ENCODE data around the gene RBFA. TPM values are rescaled to one million over a fixed set of nuclear protein-coding genes. Genes with fewer than 3 reads are reported as not detected.

The RBFA gene
- total RNA-seq, 1 experiment from 2014 or later: 45.5 TPM

GRCh38 chr18:80037869-80038630, 3.8 kb downstream of the RBFA start:
- H3K36me3 ChIP-seq: peaks cover 21% of the 10 kb centered on the region
- no peaks in the 10 kb centered on the region for H3K27me3 ChIP-seq (replicated peaks)
- peaks cover 11% of the 10 kb centered on the region for H3K4me1 ChIP-seq (replicated peaks)
- no peak overlapping the region for H3K4me3 ChIP-seq
- H3K27ac ChIP-seq: no peak overlapping the region
- no peaks in the 10 kb centered on the region; the same call in 1 of the 2 replicates for H3K9me3 ChIP-seq (replicated peaks)
- DNase-seq (ENCODE audit: low read depth in 1 of 2, low spot score in 2 of 2): no peak

DNA sequence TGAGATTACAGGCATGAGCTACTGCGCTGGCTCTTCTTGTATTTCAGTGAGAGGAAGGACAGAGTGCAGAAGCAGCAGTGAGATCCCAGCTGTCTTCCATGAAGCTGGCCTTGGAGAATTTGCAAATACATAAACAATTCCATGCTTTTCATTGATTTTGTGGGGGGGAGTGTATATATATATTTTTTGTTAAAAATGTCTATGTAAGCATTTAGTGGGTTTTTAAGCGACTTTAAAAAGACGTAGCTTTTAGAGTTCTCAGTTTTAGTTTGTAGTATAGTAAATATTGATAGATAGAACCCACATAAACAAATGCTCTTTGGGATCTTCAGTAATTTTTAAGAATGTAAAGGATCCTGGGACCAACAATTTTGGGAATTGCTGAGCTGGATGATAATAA, 6.3 kb downstream of the RBFA start:
- H3K36me3 ChIP-seq: peaks cover 37% of the 10 kb centered on the region
- H3K9me3 ChIP-seq (replicated peaks): no peaks in the 10 kb centered on the region
- H3K4me3 ChIP-seq: no peak overlapping the region
- H3K4me1 ChIP-seq (replicated peaks): peaks cover 2% of the 10 kb centered on the region; the same call in 1 of the 2 replicates
- H3K27me3 ChIP-seq (replicated peaks): no peaks in the 10 kb centered on the region
- no peak overlapping the region for H3K27ac ChIP-seq
- DNase-seq (ENCODE audit: low read depth in 1 of 2, low spot score in 2 of 2): no peak

GRCh38 chr18:80041424-80041823, 7.2 kb downstream of the RBFA start:
- Histone ChIP-seq H3K27ac (no peak overlapping the region), H3K9me3 (replicated peaks) (no peaks in the 10 kb centered on the region), H3K4me3 (no peak overlapping the region), H3K4me1 (replicated peaks) (no peaks in the 10 kb centered on the region), H3K27me3 (replicated peaks) (no peaks in the 10 kb centered on the region), H3K36me3 (peaks cover 46% of the 10 kb centered on the region)
- no peak for DNase-seq (ENCODE audit: low read depth in 1 of 2, low spot score in 2 of 2)

DNA sequence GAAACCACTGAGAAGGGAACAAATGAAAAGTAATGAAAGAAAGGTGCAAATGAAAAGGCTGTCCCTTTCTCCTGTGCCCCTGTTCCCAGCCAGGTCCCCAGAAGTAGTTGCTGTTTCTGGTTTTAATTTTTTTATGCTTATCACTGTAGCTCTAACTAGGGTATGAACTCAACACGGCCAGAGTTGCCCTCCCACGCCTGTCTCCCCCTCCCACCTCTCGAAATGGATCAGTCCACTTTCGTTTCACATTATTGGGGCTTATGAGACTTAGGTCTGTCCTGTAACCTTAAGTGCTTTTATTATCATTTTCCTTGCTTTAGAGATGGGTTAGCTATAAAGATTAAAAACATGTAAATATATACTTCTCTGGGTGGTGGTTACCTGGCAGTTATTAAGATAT, 8.6 kb downstream of the RBFA start:
- no peaks in the 10 kb centered on the region for H3K4me1 ChIP-seq (replicated peaks)
- no peaks in the 10 kb centered on the region for H3K9me3 ChIP-seq (replicated peaks)
- H3K36me3 ChIP-seq: peaks cover 44% of the 10 kb centered on the region
- H3K4me3 ChIP-seq: no peak overlapping the region
- no peak for DNase-seq (ENCODE audit: low read depth in 1 of 2, low spot score in 2 of 2)
- H3K27ac ChIP-seq: no peak overlapping the region
- H3K27me3 ChIP-seq (replicated peaks): no peaks in the 10 kb centered on the region

- H3K4me3 ChIP-seq: no peak overlapping the region
- H3K36me3 ChIP-seq: peaks cover 49% of the 10 kb centered on the region
- no peak for DNase-seq (ENCODE audit: low read depth in 1 of 2, low spot score in 2 of 2)
- H3K27me3 ChIP-seq (replicated peaks): no peaks in the 10 kb centered on the region
- H3K9me3 ChIP-seq (replicated peaks): no peaks in the 10 kb centered on the region
- no peak overlapping the region for H3K27ac ChIP-seq
- no peaks in the 10 kb centered on the region for H3K4me1 ChIP-seq (replicated peaks)
These were observed 9.8 kb downstream of the RBFA start for GRCh38 chr18:80044072-80044471.

- DNase-seq (ENCODE audit: low read depth in 1 of 2, low spot score in 2 of 2): no peak
- H3K27ac ChIP-seq: no peak overlapping the region
- H3K27me3 ChIP-seq (replicated peaks): no peaks in the 10 kb centered on the region
- H3K9me3 ChIP-seq (replicated peaks): no peaks in the 10 kb centered on the region; the same call in 1 of the 2 replicates
- H3K4me3 ChIP-seq: no peak overlapping the region
- no peaks in the 10 kb centered on the region for H3K4me1 ChIP-seq (replicated peaks)
- H3K36me3 ChIP-seq: peaks cover 56% of the 10 kb centered on the region
These were observed 11.8 kb downstream of the RBFA start for GRCh38 chr18:80046011-80046410.

DNA sequence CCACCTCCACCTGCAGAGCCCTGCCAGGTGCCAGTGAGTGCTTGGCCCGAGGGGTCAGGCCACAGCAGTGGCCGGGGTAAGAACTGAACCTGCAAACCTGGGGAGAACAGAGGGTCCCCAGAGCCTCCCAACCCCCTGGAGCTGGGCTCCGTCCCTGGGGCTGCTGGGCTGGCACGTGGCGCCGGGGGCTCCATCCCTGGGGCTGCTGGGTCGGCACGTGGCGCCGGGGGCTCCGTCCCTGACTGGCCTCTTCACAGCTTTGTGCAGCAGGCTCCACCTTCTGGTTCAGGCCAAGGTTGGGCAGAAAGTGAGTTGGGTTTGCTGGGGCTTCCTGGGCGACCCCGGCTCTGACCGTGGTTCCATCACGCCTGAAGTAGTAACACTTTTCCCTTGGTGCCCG, 12.2 kb downstream of the RBFA start:
- Histone ChIP-seq H3K4me3 (no peak overlapping the region), H3K27me3 (replicated peaks) (no peaks in the 10 kb centered on the region), H3K36me3 (peaks cover 60% of the 10 kb centered on the region)

GRCh38 chr18:80046961-80047541, 12.8 kb downstream of the RBFA start:
- H3K27me3 ChIP-seq (replicated peaks): no peaks in the 10 kb centered on the region
- no peak for DNase-seq (ENCODE audit: low read depth in 1 of 2, low spot score in 2 of 2)
- H3K27ac ChIP-seq: no peak overlapping the region
- no peak overlapping the region for H3K4me3 ChIP-seq
- no peaks in the 10 kb centered on the region for H3K4me1 ChIP-seq (replicated peaks)
- peaks cover 63% of the 10 kb centered on the region for H3K36me3 ChIP-seq
- peaks cover 8% of the 10 kb centered on the region; the same call in 1 of the 2 replicates for H3K9me3 ChIP-seq (replicated peaks)

More for the DNA sequence above, 12.2 kb downstream of the RBFA start:
- Histone ChIP-seq H3K27ac (no peak overlapping the region), H3K4me1 (replicated peaks) (no peaks in the 10 kb centered on the region), H3K9me3 (replicated peaks) (peaks cover 3% of the 10 kb centered on the region; the same call in 1 of the 2 replicates)
- DNase-seq (ENCODE audit: low read depth in 1 of 2, low spot score in 2 of 2): no peak

GRCh38 chr18:80050797-80051196, 16.6 kb downstream of the RBFA start:
- H3K27ac ChIP-seq: no peak overlapping the region
- no peak for DNase-seq (ENCODE audit: low read depth in 1 of 2, low spot score in 2 of 2)
- H3K36me3 ChIP-seq: peaks cover 39% of the 10 kb centered on the region
- H3K4me1 ChIP-seq (replicated peaks): no peaks in the 10 kb centered on the region
- H3K9me3 ChIP-seq (replicated peaks): peaks cover 32% of the 10 kb centered on the region
- no peaks in the 10 kb centered on the region for H3K27me3 ChIP-seq (replicated peaks)
- no peak overlapping the region for H3K4me3 ChIP-seq

GRCh38 chr18:80056095-80056494, 21.9 kb downstream of the RBFA start:
- DNase-seq (ENCODE audit: low read depth in 1 of 2, low spot score in 2 of 2): no peak
- Histone ChIP-seq H3K9me3 (replicated peaks) (peaks cover 38% of the 10 kb centered on the region), H3K27ac (no peak overlapping the region)

GRCh38 chr18:80059945-80060344, 25.7 kb downstream of the RBFA start:
- H3K36me3 ChIP-seq: no peaks in the 10 kb centered on the region
- no peak for DNase-seq (ENCODE audit: low read depth in 1 of 2, low spot score in 2 of 2)
- no peak overlapping the region for H3K27ac ChIP-seq
- H3K9me3 ChIP-seq (replicated peaks): peaks cover 11% of the 10 kb centered on the region
- H3K4me1 ChIP-seq (replicated peaks): no peaks in the 10 kb centered on the region
- no peak overlapping the region for H3K4me3 ChIP-seq
- H3K27me3 ChIP-seq (replicated peaks): no peaks in the 10 kb centered on the region

More at GRCh38 chr18:80056095-80056494, 21.9 kb downstream of the RBFA start:
- peaks cover 9% of the 10 kb centered on the region; the same call in 1 of the 2 replicates for H3K36me3 ChIP-seq
- H3K4me3 ChIP-seq: no peak overlapping the region
- no peaks in the 10 kb centered on the region for H3K27me3 ChIP-seq (replicated peaks)
- no peaks in the 10 kb centered on the region for H3K4me1 ChIP-seq (replicated peaks)

- no peak for DNase-seq (ENCODE audit: low read depth in 1 of 2, low spot score in 2 of 2)
- H3K36me3 ChIP-seq: no peaks in the 10 kb centered on the region
- H3K9me3 ChIP-seq (replicated peaks): no peaks in the 10 kb centered on the region
- no peak overlapping the region for H3K27ac ChIP-seq
- no peak overlapping the region for H3K4me3 ChIP-seq
- H3K4me1 ChIP-seq (replicated peaks): no peaks in the 10 kb centered on the region
- H3K27me3 ChIP-seq (replicated peaks): no peaks in the 10 kb centered on the region
These were observed 31.5 kb downstream of the RBFA start for GRCh38 chr18:80065705-80066104.

DNA sequence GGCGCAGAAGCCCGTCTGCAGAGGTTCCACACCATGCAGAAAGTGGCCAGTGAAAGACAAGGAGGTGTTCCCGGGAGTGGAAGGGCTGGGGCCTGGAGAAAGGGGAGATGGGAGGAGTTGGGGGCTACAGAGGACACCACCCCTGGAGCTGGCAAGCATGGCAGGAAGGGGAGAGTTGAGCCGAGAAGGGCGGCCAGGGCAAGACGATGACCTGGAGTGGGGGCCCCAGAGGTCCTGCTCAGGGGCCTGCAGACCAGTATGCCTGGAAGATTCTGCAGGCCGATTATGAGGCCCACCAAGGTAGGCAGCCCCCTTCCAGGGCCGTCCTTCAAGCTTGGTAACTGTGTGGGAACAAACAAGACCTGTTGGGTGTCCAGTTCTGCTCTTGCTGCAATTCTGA, 33.1 kb downstream of the RBFA start:
- no peak for DNase-seq (ENCODE audit: low read depth in 1 of 2, low spot score in 2 of 2)
- Histone ChIP-seq H3K27me3 (replicated peaks) (no peaks in the 10 kb centered on the region), H3K4me1 (replicated peaks) (no peaks in the 10 kb centered on the region), H3K9me3 (replicated peaks) (no peaks in the 10 kb centered on the region), H3K36me3 (no peaks in the 10 kb centered on the region), H3K27ac (no peak overlapping the region), H3K4me3 (no peak overlapping the region)

- H3K4me1 ChIP-seq (replicated peaks): no peaks in the 10 kb centered on the region
- no peaks in the 10 kb centered on the region for H3K36me3 ChIP-seq
- no peak overlapping the region for H3K4me3 ChIP-seq
- no peaks in the 10 kb centered on the region for H3K9me3 ChIP-seq (replicated peaks)
- no peak overlapping the region for H3K27ac ChIP-seq
- no peaks in the 10 kb centered on the region for H3K27me3 ChIP-seq (replicated peaks)
- no peak for DNase-seq (ENCODE audit: low read depth in 1 of 2, low spot score in 2 of 2)
These were observed 33.7 kb downstream of the RBFA start for GRCh38 chr18:80067897-80068296.

Measured in SJSA1 (cell line).